OCI-LY3 (cell line): ENCODE measurements around the gene FBXL15.

ENCODE experiments used
- H2AFZ ChIP-seq: fragments of 200-600, 300-600 bp; shearing (Covaris generic); 2 replicates; pipeline ENCODE4 v1.6.0; 2014; ENCODE audit warnings: antibody characterized with exemption, low read depth, low read length
- H3K27ac ChIP-seq: fragments of 200-600, 300-600 bp; sonication (generic); 2 replicates; pipeline ENCODE4 v1.5.1; 2014; ENCODE audit warnings: mild to moderate bottlenecking, low read length, moderate library complexity, mixed read lengths
- H3K27me3 ChIP-seq: fragments of 200-600, 300-600 bp; sonication (generic); 2 replicates; pipeline ENCODE4 v1.6.1; 2014; ENCODE audit warnings: low read depth, low read length, mixed read lengths
- H3K36me3 ChIP-seq: fragments of 200-600, 300-600 bp; sonication (generic); replicated peaks from 2 replicates; pipeline ENCODE3; 2014; ENCODE audit warnings: low read depth, low read length, mixed read lengths
- H3K4me1 ChIP-seq: fragments of 300-600, 200-600 bp; sonication (generic); 2 replicates; pipeline ENCODE4 v1.6.1; 2014; ENCODE audit warnings: low read length, mixed read lengths
- H3K4me2 ChIP-seq: fragments of 200-600, 300-600 bp; sonication (generic); 2 replicates; pipeline ENCODE4 v1.6.1; 2014; ENCODE audit warnings: low read length, mixed read lengths
- H3K4me3 ChIP-seq: fragments of 300-600, 200-600 bp; sonication (generic); 2 replicates; pipeline ENCODE4 v1.5.1; 2014; ENCODE audit warnings: antibody characterized with exemption, mild to moderate bottlenecking, low read length, moderate library complexity
- H3K79me2 ChIP-seq: fragments of 300-600, 200-600 bp; shearing (Covaris generic); 2 replicates; pipeline ENCODE4 v1.6.1; 2014; ENCODE audit warnings: mild to moderate bottlenecking, low read length, mixed read lengths
- H3K9ac ChIP-seq: fragments of 300-600, 200-600 bp; shearing (Covaris generic); 2 replicates; pipeline ENCODE4 v1.6.0; 2014; ENCODE audit warnings: mild to moderate bottlenecking, low read length, moderate library complexity
- H3K9me3 ChIP-seq: fragments of 200-600, 300-600 bp; shearing (Covaris generic); 2 replicates; pipeline ENCODE4 v1.6.1; 2014; ENCODE audit warnings: low read length, mixed read lengths; ENCODE audit not compliant: insufficient read depth
- H4K20me1 ChIP-seq: fragments of 200-600, 300-600 bp; sonication (generic); 2 replicates; pipeline ENCODE4 v1.6.1; 2016; ENCODE audit warnings: low read length, mixed read lengths; ENCODE audit not compliant: insufficient read depth
- EZH2phosphoT487 ChIP-seq: fragments of 200-600 bp; shearing (Covaris generic); IDR thresholded peaks from 2 replicates; pipeline ENCODE4 v1.6.1; 2018; ENCODE audit warnings: antibody characterized with exemption, mixed run types, low read depth
- TF ChIP-seq, protein P1 (sequence below): fragments of 200-600, 300-600 bp; sonication (generic); IDR thresholded peaks from 2 replicates; pipeline ENCODE4 v1.5.1; 2014; ENCODE audit warnings: antibody characterized with exemption, low read length, low read depth

The FBXL15 gene

DNA sequence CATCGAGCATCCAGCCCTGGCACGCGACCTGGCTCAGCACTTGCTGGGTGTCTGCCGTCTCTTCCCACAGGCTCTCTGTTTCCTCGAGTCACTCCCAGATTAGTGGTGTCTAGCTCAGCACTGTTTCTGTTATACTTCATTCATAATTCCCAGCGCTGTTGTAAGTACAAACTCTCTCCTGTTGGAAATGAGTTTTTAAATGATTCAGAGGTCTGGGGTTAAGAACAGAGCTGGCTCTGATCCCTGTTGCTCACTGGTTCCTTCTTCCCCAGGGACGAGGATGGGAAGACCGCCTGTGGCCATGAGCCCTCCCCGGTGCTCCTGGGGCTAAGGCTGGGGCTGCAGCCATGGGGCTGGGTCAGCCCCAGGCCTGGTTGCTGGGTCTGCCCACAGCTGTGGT, 48.0 kb downstream of the FBXL15 start:
- Histone ChIP-seq H3K27ac (no peak overlapping the region), H3K4me2 (no peak overlapping the region), H3K36me3 (no peaks in the 10 kb centered on the region), H2AFZ (no peak overlapping the region), H3K4me1 (no peaks in the 10 kb centered on the region), H3K9ac (no peak overlapping the region), H3K79me2 (peaks cover 3% of the 10 kb centered on the region; the same call in 1 of the 2 replicates), H3K4me3 (no peak overlapping the region), H4K20me1 (no peaks in the 10 kb centered on the region), H3K9me3 (no peaks in the 10 kb centered on the region), H3K27me3 (no peaks in the 10 kb centered on the region)
- TF ChIP-seq EZH2phosphoT487 = no peak
- TF ChIP-seq, protein P1, sequence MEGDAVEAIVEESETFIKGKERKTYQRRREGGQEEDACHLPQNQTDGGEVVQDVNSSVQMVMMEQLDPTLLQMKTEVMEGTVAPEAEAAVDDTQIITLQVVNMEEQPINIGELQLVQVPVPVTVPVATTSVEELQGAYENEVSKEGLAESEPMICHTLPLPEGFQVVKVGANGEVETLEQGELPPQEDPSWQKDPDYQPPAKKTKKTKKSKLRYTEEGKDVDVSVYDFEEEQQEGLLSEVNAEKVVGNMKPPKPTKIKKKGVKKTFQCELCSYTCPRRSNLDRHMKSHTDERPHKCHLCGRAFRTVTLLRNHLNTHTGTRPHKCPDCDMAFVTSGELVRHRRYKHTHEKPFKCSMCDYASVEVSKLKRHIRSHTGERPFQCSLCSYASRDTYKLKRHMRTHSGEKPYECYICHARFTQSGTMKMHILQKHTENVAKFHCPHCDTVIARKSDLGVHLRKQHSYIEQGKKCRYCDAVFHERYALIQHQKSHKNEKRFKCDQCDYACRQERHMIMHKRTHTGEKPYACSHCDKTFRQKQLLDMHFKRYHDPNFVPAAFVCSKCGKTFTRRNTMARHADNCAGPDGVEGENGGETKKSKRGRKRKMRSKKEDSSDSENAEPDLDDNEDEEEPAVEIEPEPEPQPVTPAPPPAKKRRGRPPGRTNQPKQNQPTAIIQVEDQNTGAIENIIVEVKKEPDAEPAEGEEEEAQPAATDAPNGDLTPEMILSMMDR = no peak

DNA sequence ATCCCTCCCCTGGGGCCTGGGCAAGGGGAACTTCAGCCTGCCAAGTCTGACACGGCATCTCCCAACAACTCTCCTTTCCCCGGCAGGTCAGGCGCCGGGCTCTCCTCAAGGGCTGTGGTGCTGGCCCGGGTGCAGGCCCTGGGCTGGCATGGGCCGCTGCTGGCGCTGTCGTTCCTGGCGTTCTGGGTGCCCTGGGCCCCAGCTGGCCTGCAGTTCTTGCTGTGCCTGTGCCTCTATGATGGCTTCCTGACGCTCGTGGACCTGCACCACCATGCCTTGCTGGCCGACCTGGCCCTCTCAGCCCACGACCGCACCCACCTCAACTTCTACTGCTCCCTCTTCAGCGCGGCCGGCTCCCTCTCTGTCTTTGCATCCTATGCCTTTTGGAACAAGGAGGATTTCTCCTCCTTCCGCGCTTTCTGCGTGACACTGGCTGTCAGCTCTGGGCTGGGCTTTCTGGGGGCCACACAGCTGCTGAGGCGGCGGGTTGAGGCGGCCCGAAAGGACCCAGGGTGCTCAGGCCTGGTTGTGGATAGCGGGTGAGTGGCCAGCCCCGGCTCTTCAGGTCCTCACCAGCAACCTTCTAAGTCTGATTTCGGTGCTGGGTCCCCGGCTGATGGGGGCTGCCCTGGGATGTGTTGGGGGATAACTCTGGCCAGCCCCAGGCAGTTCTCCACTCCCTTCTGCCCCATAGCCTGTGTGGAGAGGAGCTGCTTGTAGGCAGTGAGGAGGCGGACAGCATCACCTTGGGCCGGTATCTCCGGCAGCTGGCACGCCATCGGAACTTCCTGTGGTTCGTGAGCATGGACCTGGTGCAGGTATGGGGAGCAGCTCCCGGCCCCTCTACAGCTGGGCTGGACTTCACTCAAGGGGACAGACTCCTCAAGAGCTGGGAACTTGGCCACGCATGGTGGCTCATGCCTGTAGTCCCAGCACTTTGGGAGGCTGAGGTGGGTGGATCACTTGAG, 50.2 kb downstream of the FBXL15 start:
- H3K9ac ChIP-seq = no peak overlapping the region
- no peaks in the 10 kb centered on the region for H4K20me1 ChIP-seq
- no peaks in the 10 kb centered on the region for H3K4me1 ChIP-seq
- TF ChIP-seq EZH2phosphoT487 = no peak
- TF ChIP-seq, protein P1 = no peak
- no peaks in the 10 kb centered on the region for H3K79me2 ChIP-seq
- H3K27me3 ChIP-seq = no peaks in the 10 kb centered on the region
- H3K4me2 ChIP-seq = no peak overlapping the region
- H2AFZ ChIP-seq = no peak overlapping the region
- H3K9me3 ChIP-seq = no peaks in the 10 kb centered on the region
- no peak overlapping the region for H3K27ac ChIP-seq
- no peaks in the 10 kb centered on the region for H3K36me3 ChIP-seq
- H3K4me3 ChIP-seq = no peak overlapping the region
